Gastroesophageal sphincter (tissue), 3 donors: ENCODE measurements around the gene MPL.

Source experiments
- CTCF ChIP-seq, 4 experiments: fragments of 200-600 bp in 2 of 4; fragments of 450-650 bp in 2 of 4; sonication (generic) in 1 of 4; IDR thresholded peaks; one replicate each; pipeline ENCODE4 v1.5.1; 2017 to 2019; ENCODE audit warnings: antibody characterized with exemption in 4 of 4, mild to moderate bottlenecking in 2 of 4, moderate library complexity in 2 of 4
- POLR2A ChIP-seq, 2 donors: fragments of 450-650 bp; IDR thresholded peaks; one replicate each; pipeline ENCODE4 v1.6.1; 2017; ENCODE audit warnings: antibody characterized with exemption in 2 of 2, mild to moderate bottlenecking in 2 of 2, moderate library complexity in 1 of 2
- POLR2AphosphoS5 ChIP-seq: sonication (generic); formaldehyde crosslinking; IDR thresholded peaks from one replicate; pipeline ENCODE4 v1.6.1; 2017; ENCODE audit warnings: antibody characterized with exemption

- TF ChIP-seq CTCF (IDR thresholded peaks at IDR 0.05), result no peak
- TF ChIP-seq POLR2AphosphoS5, result no peak
- TF ChIP-seq POLR2A (IDR thresholded peaks at IDR 0.05), result no peak
Measured at GRCh38 chr1:43324810-43325209, 12.8 kb upstream of the MPL start.
